ENCODE data around the gene TRAPPC1. TPM values are rescaled to one million over a fixed set of nuclear protein-coding genes. Genes with fewer than 3 reads are reported as not detected.
A peak's percentile ranks its signal among the peaks of the same experiment; 100 is the strongest.

TRAPPC1 gene
- total RNA-seq, 1 donor from 2014 or later = 111 TPM

DNA sequence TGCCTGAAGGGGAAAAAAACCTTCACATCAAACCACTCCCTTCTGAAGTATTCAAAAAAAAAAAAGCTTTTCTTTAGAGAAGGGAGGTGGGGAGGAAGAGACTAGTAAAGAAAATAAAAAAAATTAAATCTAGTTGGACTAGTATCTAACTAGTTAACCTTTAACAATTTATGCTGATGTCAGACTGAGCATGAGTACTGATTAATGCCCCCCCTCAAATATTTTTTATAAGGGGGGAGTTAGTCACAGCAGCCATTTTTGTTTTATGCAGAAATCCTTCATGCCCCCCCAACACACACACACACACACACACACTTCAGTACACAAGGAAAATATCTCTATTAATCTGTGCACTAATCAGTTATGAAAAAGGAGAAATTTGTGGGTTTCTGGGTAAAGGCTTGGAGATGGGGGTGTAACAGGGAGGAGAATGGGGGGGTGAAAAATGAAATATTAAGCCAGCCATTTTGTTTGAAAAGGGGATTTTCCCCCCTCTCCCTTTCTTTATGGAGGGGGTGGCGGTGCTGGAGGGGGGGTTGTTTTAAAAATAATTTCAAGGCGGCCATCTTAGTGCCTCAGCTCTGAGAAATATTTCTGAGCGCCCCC, 47.9 kb downstream of the TRAPPC1 start:
- H3K27me3 Mint-ChIP-seq (ENCODE audit: low read depth) = no peaks in the 10 kb centered on the region
- TF ChIP-seq, protein P1, sequence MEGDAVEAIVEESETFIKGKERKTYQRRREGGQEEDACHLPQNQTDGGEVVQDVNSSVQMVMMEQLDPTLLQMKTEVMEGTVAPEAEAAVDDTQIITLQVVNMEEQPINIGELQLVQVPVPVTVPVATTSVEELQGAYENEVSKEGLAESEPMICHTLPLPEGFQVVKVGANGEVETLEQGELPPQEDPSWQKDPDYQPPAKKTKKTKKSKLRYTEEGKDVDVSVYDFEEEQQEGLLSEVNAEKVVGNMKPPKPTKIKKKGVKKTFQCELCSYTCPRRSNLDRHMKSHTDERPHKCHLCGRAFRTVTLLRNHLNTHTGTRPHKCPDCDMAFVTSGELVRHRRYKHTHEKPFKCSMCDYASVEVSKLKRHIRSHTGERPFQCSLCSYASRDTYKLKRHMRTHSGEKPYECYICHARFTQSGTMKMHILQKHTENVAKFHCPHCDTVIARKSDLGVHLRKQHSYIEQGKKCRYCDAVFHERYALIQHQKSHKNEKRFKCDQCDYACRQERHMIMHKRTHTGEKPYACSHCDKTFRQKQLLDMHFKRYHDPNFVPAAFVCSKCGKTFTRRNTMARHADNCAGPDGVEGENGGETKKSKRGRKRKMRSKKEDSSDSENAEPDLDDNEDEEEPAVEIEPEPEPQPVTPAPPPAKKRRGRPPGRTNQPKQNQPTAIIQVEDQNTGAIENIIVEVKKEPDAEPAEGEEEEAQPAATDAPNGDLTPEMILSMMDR (IDR thresholded peaks at IDR 0.05; ENCODE audit: unreplicated experiment) = no peak
- peaks cover 6% of the 10 kb centered on the region for H3K4me1 Mint-ChIP-seq
- H3K36me3 Mint-ChIP-seq = no peaks in the 10 kb centered on the region
- H3K4me3 Mint-ChIP-seq = no peak overlapping the region
- DNase-seq (ENCODE audit: low spot score in 2 of 2, unreplicated experiment in 2 of 2) = no peak
- no peaks in the 10 kb centered on the region for H3K9me3 Mint-ChIP-seq
- no peak overlapping the region for H3K27ac Mint-ChIP-seq

DNA sequence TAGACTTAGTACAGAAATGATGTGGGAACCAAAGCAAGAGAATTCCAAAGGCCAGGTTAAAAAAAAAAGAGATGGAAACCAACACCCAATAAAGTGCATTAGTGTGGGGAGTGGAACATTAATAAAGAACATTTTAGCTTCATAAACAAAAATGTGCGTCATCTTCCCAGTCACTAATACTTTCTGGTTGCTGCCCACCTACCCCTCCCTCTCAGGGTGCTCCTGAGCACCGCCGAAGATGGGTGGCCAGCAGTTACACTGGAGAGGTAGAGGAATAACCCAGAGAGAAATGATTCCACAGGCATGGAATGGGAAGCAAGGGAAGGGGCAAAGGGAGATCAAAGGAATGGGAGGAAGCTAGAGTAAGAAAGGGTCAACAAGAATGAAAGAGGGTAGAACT, 49.1 kb downstream of the TRAPPC1 start:
- no peak overlapping the region for H3K27ac Mint-ChIP-seq
- TF ChIP-seq, protein P1 (IDR thresholded peaks at IDR 0.05; ENCODE audit: unreplicated experiment) = no peak
- H3K4me1 Mint-ChIP-seq = peaks cover 6% of the 10 kb centered on the region

GRCh38 chr17:7882068-7882467, 49.7 kb downstream of the TRAPPC1 start:
- peaks cover 6% of the 10 kb centered on the region for H3K4me1 Mint-ChIP-seq
- no peaks in the 10 kb centered on the region for H3K27me3 Mint-ChIP-seq (ENCODE audit: low read depth)
- no peak overlapping the region for H3K27ac Mint-ChIP-seq
- no peaks in the 10 kb centered on the region for H3K36me3 Mint-ChIP-seq
- H3K4me3 Mint-ChIP-seq = no peak overlapping the region
- DNase-seq (ENCODE audit: low spot score in 2 of 2, unreplicated experiment in 2 of 2) = no peak
- TF ChIP-seq, protein P1 (IDR thresholded peaks at IDR 0.05; ENCODE audit: unreplicated experiment) = no peak
- H3K9me3 Mint-ChIP-seq = no peaks in the 10 kb centered on the region

More for the DNA sequence above, 49.1 kb downstream of the TRAPPC1 start:
- H3K4me3 Mint-ChIP-seq = no peak overlapping the region
- DNase-seq (ENCODE audit: low spot score in 2 of 2, unreplicated experiment in 2 of 2) = no peak
- no peaks in the 10 kb centered on the region for H3K36me3 Mint-ChIP-seq
- no peaks in the 10 kb centered on the region for H3K9me3 Mint-ChIP-seq
- H3K27me3 Mint-ChIP-seq (ENCODE audit: low read depth) = no peaks in the 10 kb centered on the region

DNA sequence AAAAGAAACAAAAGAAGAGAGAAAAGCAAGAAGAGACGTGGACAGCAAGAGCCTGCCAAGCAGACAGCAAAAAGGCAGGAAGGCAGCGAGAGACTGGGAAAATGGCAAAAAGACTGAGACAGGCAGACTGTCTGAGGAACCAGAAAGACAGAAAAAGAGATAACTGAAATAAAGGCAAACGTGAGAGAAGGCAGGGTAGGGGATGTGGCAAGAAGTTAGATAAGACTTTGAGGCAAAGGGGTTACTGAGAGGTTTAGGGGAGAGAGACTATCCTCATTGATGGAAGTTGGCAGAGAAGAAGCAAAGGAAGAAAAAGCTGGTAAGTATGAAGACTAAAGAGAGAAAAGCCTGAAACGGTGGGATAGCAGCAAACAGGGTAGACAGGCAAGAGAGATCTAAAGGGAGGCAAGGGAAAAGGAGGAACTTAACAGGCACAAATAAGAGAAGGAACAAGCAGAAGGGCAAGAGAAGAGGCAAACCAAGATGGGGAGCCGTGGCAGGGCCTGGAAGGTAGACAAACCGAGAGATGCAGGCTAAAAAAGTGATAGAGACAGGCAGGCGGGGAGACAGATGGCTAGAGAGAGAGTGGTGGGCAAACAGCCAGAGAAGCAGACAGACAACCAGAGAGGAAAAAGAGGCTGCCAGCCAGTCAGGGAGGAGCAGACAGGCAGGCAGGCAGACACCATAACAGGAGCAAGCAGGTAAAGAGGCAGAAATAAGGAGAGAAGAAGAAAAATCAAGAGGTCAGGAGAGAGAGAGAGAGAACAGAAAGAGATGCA, 50.3 kb downstream of the TRAPPC1 start:
- Mint-ChIP-seq H3K4me3 (no peak overlapping the region), H3K27me3 (ENCODE audit: low read depth) (no peaks in the 10 kb centered on the region), H3K36me3 (peaks cover 2% of the 10 kb centered on the region), H3K27ac (no peak overlapping the region), H3K4me1 (peaks cover 3% of the 10 kb centered on the region), H3K9me3 (no peaks in the 10 kb centered on the region)
- TF ChIP-seq, protein P1 (IDR thresholded peaks at IDR 0.05; ENCODE audit: unreplicated experiment) = no peak
- peak in 1 of 2 experiments; percentile 14 for DNase-seq (ENCODE audit: low spot score in 2 of 2, unreplicated experiment in 2 of 2)

Other genes starting within 250 kb of the TRAPPC1 start
- 98.8 to 105 TPM (median 101 TPM) in 3 replicates for gene TP53, start 244.5 kb downstream of the TRAPPC1 start, total RNA-seq
- gene WRAP53, start 243.5 kb downstream of the TRAPPC1 start, total RNA-seq = 12.3 to 13.6 TPM (median 13.1 TPM) in 3 replicates
- 27.3 to 28.2 TPM (median 28.1 TPM) in 3 replicates for gene EFNB3, start 226.7 kb downstream of the TRAPPC1 start, total RNA-seq
- 0.18 to 0.64 TPM (median 0.25 TPM) in 3 replicates for gene DNAH2, start 214.2 kb downstream of the TRAPPC1 start, total RNA-seq
- 88.4 to 96.3 TPM (median 94.4 TPM) in 3 replicates for gene KDM6B, start 97.7 kb downstream of the TRAPPC1 start, total RNA-seq
- gene TMEM88, start 76.9 kb downstream of the TRAPPC1 start, total RNA-seq = 12.3 to 15.4 TPM (median 15.2 TPM) in 3 replicates
- gene NAA38, start 74.4 kb downstream of the TRAPPC1 start, total RNA-seq = 63.9 to 67.2 TPM (median 66.4 TPM) in 3 replicates
- 12.5 to 13.0 TPM (median 13.0 TPM) in 3 replicates for gene CYB5D1, start 73.9 kb downstream of the TRAPPC1 start, total RNA-seq
- gene CHD3, start 43.2 kb downstream of the TRAPPC1 start, total RNA-seq = 333 to 339 TPM (median 337 TPM) in 3 replicates
- gene RNF227, start 15.7 kb downstream of the TRAPPC1 start, total RNA-seq = 3.0 to 3.4 TPM (median 3.1 TPM) in 3 replicates
- 18.4 to 18.8 TPM (median 18.5 TPM) in 3 replicates for gene KCNAB3, start 2.1 kb downstream of the TRAPPC1 start, total RNA-seq
- gene CNTROB, start 260 bp upstream of the TRAPPC1 start, total RNA-seq = 49.4 to 51.5 TPM (median 50.0 TPM) in 3 replicates
- gene GUCY2D, start 70.7 kb upstream of the TRAPPC1 start, total RNA-seq = 0.34 to 0.75 TPM (median 0.69 TPM) in 3 replicates
- 0.09 TPM in 1 of 3 replicates, not detected in the others for gene ALOX15B, start 107.1 kb upstream of the TRAPPC1 start, total RNA-seq
- gene ALOX12B, start 155.8 kb upstream of the TRAPPC1 start, total RNA-seq = 0.70 TPM in 1 of 3 replicates, not detected in the others
- gene ALOXE3, start 186.6 kb upstream of the TRAPPC1 start, total RNA-seq = 0.09 to 0.13 TPM in 2 of 3 replicates, not detected in the other
- 0.45 to 0.75 TPM (median 0.66 TPM) in 3 replicates for gene HES7, start 192.2 kb upstream of the TRAPPC1 start, total RNA-seq
- 55.2 to 70.2 TPM (median 58.0 TPM) in 3 replicates for gene PER1, start 220.5 kb upstream of the TRAPPC1 start, total RNA-seq
- gene VAMP2, start 231.0 kb upstream of the TRAPPC1 start, total RNA-seq = 51.3 to 55.3 TPM (median 54.8 TPM) in 3 replicates
- gene TMEM107, start 244.4 kb upstream of the TRAPPC1 start, total RNA-seq = 22.0 to 23.2 TPM (median 22.6 TPM) in 3 replicates

All from mesothelial cell of epicardium (in vitro differentiated cells).